CD4-positive, alpha-beta T cell treated with Interleukin-6 for 4 hours (primary cell): Measurements from ENCODE around the gene DIMT1.

Experiments
- DNase-seq: peaks from one replicate; pipeline ENCODE4 v3.0.0-alpha.2; 2020; ENCODE audit warnings: mixed read lengths

The DIMT1 gene

GRCh38 chr5:62403411-62404250 is at the start of gene DIMT1:
TSS of gene DIMT1 (minus strand) at chr5:62403905. CDS start at chr5:62403772, 133 bp downstream.
- peak; percentile 92 for DNase-seq

GRCh38 chr5:62450259-62450658 is 46.6 kb upstream of the DIMT1 start:
- DNase-seq = no peak

GRCh38 chr5:62448528-62448927 is 44.8 kb upstream of the DIMT1 start:
- no peak for DNase-seq

- DNase-seq = no peak
These were observed 28.9 kb upstream of the DIMT1 start for GRCh38 chr5:62432621-62433064.

GRCh38 chr5:62431735-62432620 is 28.3 kb upstream of the DIMT1 start:
- DNase-seq = no peak

- DNase-seq = no peak
These were observed 21.1 kb upstream of the DIMT1 start for GRCh38 chr5:62424763-62425162.

- DNase-seq = no peak
These were observed 17.7 kb upstream of the DIMT1 start for GRCh38 chr5:62421414-62421813.

- no peak for DNase-seq
These were observed 15.9 kb upstream of the DIMT1 start for GRCh38 chr5:62419609-62420008.

GRCh38 chr5:62418462-62419076 is 14.9 kb upstream of the DIMT1 start:
- DNase-seq = no peak

GRCh38 chr5:62413711-62414110 is 10.0 kb upstream of the DIMT1 start:
- no peak for DNase-seq

- DNase-seq = peak; percentile 98
These were observed 9.0 kb upstream of the DIMT1 start, which contains the start of gene IPO11 for GRCh38 chr5:62412549-62413329. TSS of gene IPO11 (plus strand) at chr5:62412763. CDS start at chr5:62437280, 24,517 bp downstream.

- DNase-seq = no peak
These were observed 8.3 kb downstream of the DIMT1 start for GRCh38 chr5:62395210-62395950.

GRCh38 chr5:62386824-62387223 is 16.9 kb downstream of the DIMT1 start:
- DNase-seq = no peak

GRCh38 chr5:62385816-62386400 is 17.8 kb downstream of the DIMT1 start:
- DNase-seq = no peak

GRCh38 chr5:62385131-62385530 is 18.6 kb downstream of the DIMT1 start:
- DNase-seq = no peak

GRCh38 chr5:62376064-62376463 is 27.6 kb downstream of the DIMT1 start:
- DNase-seq = no peak

- no peak for DNase-seq
These were observed 28.1 kb downstream of the DIMT1 start for GRCh38 chr5:62375627-62376026.

GRCh38 chr5:62374090-62374489 is 29.6 kb downstream of the DIMT1 start:
- DNase-seq = no peak

GRCh38 chr5:62373382-62373781 is 30.3 kb downstream of the DIMT1 start:
- DNase-seq = no peak

GRCh38 chr5:62372600-62372999 is 31.1 kb downstream of the DIMT1 start:
- no peak for DNase-seq

GRCh38 chr5:62371409-62371808 is 32.3 kb downstream of the DIMT1 start:
- no peak for DNase-seq
